COLO829 (cell line): ENCODE results near the gene ZNF775.

Experiments
- DNase-seq: peaks from one replicate; pipeline ENCODE4 v3.0.0; 2012; ENCODE audit warnings: low spot score

ZNF775 gene

GRCh38 chr7:150401424-150401790 is 22.3 kb downstream of the ZNF775 start:
- no peak for DNase-seq

GRCh38 chr7:150401861-150402631 is 22.9 kb downstream of the ZNF775 start:
- DNase-seq = no peak

GRCh38 chr7:150402671-150403321 is 23.7 kb downstream of the ZNF775 start:
- DNase-seq = no peak

- no peak for DNase-seq
Measured at GRCh38 chr7:150403376-150404171, 24.4 kb downstream of the ZNF775 start.

GRCh38 chr7:150404172-150404804 is 25.2 kb downstream of the ZNF775 start:
- DNase-seq = no peak

- DNase-seq = peak; percentile 91
Measured at GRCh38 chr7:150404805-150405583, 25.9 kb downstream of the ZNF775 start.

GRCh38 chr7:150405584-150406311 is 26.6 kb downstream of the ZNF775 start:
- DNase-seq = no peak

- no peak for DNase-seq
Measured at GRCh38 chr7:150406312-150406566, 27.1 kb downstream of the ZNF775 start.

GRCh38 chr7:150406567-150407421 is 27.7 kb downstream of the ZNF775 start:
- DNase-seq = no peak

- no peak for DNase-seq
Measured at GRCh38 chr7:150407588-150408392, 28.7 kb downstream of the ZNF775 start.

GRCh38 chr7:150408393-150409299 is 29.5 kb downstream of the ZNF775 start:
- DNase-seq = no peak

- no peak for DNase-seq
Measured at GRCh38 chr7:150409300-150410030, 30.3 kb downstream of the ZNF775 start.

GRCh38 chr7:150410131-150410530 is 31.0 kb downstream of the ZNF775 start:
- no peak for DNase-seq

GRCh38 chr7:150410680-150411346 is 31.7 kb downstream of the ZNF775 start:
- DNase-seq = peak; percentile 35

GRCh38 chr7:150411606-150412005 is 32.5 kb downstream of the ZNF775 start:
- no peak for DNase-seq

GRCh38 chr7:150412016-150412415 is 32.9 kb downstream of the ZNF775 start:
- no peak for DNase-seq
